Keratinocyte (primary cell): ENCODE results near the gene KCNMA1. TPM values are rescaled to one million over a fixed set of nuclear protein-coding genes. Genes with fewer than 3 reads are reported as not detected.
"Not testable (repeated sequence)": the region's sequence is repeated elsewhere in the genome, so short reads cannot be mapped to it uniquely, and the experiment has no call there.

Source experiments
- DNase-seq: peaks from one replicate; pipeline ENCODE4 v3.0.0-alpha.2; 2011; ENCODE audit warnings: low read depth, missing footprints, low spot score
- FAIRE-seq: peaks from 2 replicates; lab custom pipeline; 2011; peaks lifted over from hg19 to GRCh38; lab: Jason Lieb, UNC
- H2AFZ ChIP-seq: 2 replicates; pipeline ENCODE4 v1.6.0; 2012; ENCODE audit warnings: low read length, control low read depth, inconsistent platforms; ENCODE audit not compliant: control insufficient read depth
- H3K27ac ChIP-seq: 2 replicates; pipeline ENCODE4 v1.5.1; 2011; ENCODE audit warnings: low read length; ENCODE audit not compliant: control insufficient read depth, insufficient read depth
- H3K27me3 ChIP-seq: 3 replicates; pipeline ENCODE4 v1.6.0; 2011; ENCODE audit warnings: low read length; ENCODE audit not compliant: control insufficient read depth, insufficient read depth; ENCODE audit errors: extremely low read depth
- H3K36me3 ChIP-seq, 2 experiments: 2 replicates in 1 of 2; 3 replicates in 1 of 2; pipeline ENCODE4 v1.5.1; 2011; ENCODE audit warnings: low read length in 2 of 2, mild to moderate bottlenecking in 1 of 2; ENCODE audit not compliant: control insufficient read depth in 2 of 2, insufficient read depth in 2 of 2; ENCODE audit errors: extremely low read depth in 1 of 2
- H3K4me1 ChIP-seq: 3 replicates; pipeline ENCODE4 v1.5.1; 2011; ENCODE audit warnings: low read length; ENCODE audit not compliant: control insufficient read depth, insufficient read depth; ENCODE audit errors: extremely low read depth
- H3K4me2 ChIP-seq: 3 replicates; pipeline ENCODE4 v1.6.0; 2011; ENCODE audit warnings: low read depth, low read length; ENCODE audit not compliant: control insufficient read depth, insufficient read depth; ENCODE audit errors: extremely low read depth
- H3K4me3 ChIP-seq, 3 experiments: fragments of 200-600 bp in 1 of 3; sonication (generic) in 1 of 3; 2 replicates in 2 of 3; 3 replicates in 1 of 3; pipeline ENCODE4 v1.5.1; 2011 to 2016; ENCODE audit warnings: low read length in 3 of 3, mild to moderate bottlenecking in 3 of 3, control low read depth in 2 of 3, inconsistent platforms in 1 of 3, low read depth in 1 of 3, mixed read lengths in 1 of 3, mixed run types in 1 of 3, moderate library complexity in 1 of 3; ENCODE audit not compliant: control insufficient read depth in 2 of 3, insufficient read depth in 2 of 3; ENCODE audit errors: extremely low read depth in 1 of 3
- H3K79me2 ChIP-seq: 2 replicates; pipeline ENCODE4 v1.6.0; 2012; ENCODE audit warnings: low read length; ENCODE audit not compliant: control insufficient read depth, insufficient read depth
- H3K9ac ChIP-seq: 3 replicates; pipeline ENCODE4 v1.6.0; 2011; ENCODE audit warnings: low read length; ENCODE audit not compliant: control insufficient read depth, insufficient read depth; ENCODE audit errors: extremely low read depth
- H3K9me1 ChIP-seq: 3 replicates; pipeline ENCODE4 v1.6.0; 2011; ENCODE audit warnings: low read length; ENCODE audit not compliant: control insufficient read depth, insufficient read depth; ENCODE audit errors: extremely low read depth
- H3K9me3 ChIP-seq: 2 replicates; pipeline ENCODE4 v1.5.1; 2012; ENCODE audit warnings: low read depth, low read length; ENCODE audit not compliant: control insufficient read depth
- H4K20me1 ChIP-seq: 3 replicates; pipeline ENCODE4 v1.6.0; 2011; ENCODE audit warnings: low read length; ENCODE audit not compliant: control insufficient read depth, insufficient read depth; ENCODE audit errors: extremely low read depth
- EZH2 ChIP-seq: IDR thresholded peaks from one replicate; pipeline ENCODE4 v1.6.1; 2012; ENCODE audit warnings: inconsistent platforms, mild to moderate bottlenecking, low read length, moderate library complexity
- dilution Hi-C: fragments of 300-500 bp; cut with MboI; formaldehyde crosslinking; loops from one replicate; pipeline ENCODE4 v1.7.0; 2020; ENCODE audit warnings: low sequenced_read_pairs; ENCODE audit not compliant: extremely low pct_ligation_motif_present
- polyA plus RNA-seq, 5 experiments: library from polyadenylated mRNA; depleted of rRNA in 3 of 5; stranded (reverse) in 3 of 5; stranded (forward) in 1 of 5; unstranded in 1 of 5; fragments of >200 nt; gene quantifications; 1 replicate in 1 of 5; 2 replicates in 3 of 5; 3 replicates in 1 of 5; pipeline versions ENCODE4 v1.2.1 to v1.2.3, GENCODE V29; 2011 to 2012; ENCODE audit warnings: missing spikeins in 2 of 5, low read depth in 1 of 5, low replicate concordance in 1 of 5
- TF ChIP-seq, protein P1 (sequence below), 3 experiments: IDR thresholded peaks in 1 of 3; conservative IDR thresholded peaks in 1 of 3; optimal IDR thresholded peaks in 1 of 3; 2 replicates in 2 of 3; 3 replicates in 1 of 3; pipeline versions ENCODE3 to v1.5.1; 2011; ENCODE audit warnings: low read length in 3 of 3, mild to moderate bottlenecking in 3 of 3, moderate library complexity in 2 of 3, control low read depth in 1 of 3, inconsistent platforms in 1 of 3; ENCODE audit not compliant: insufficient read depth in 2 of 3; ENCODE audit errors: extremely low read depth in 1 of 3

KCNMA1 gene
- polyA plus RNA-seq, 1 donor (not counting 4 experiments of a cell fraction or from before 2014, with no cell fraction given): 6.3 TPM

DNA sequence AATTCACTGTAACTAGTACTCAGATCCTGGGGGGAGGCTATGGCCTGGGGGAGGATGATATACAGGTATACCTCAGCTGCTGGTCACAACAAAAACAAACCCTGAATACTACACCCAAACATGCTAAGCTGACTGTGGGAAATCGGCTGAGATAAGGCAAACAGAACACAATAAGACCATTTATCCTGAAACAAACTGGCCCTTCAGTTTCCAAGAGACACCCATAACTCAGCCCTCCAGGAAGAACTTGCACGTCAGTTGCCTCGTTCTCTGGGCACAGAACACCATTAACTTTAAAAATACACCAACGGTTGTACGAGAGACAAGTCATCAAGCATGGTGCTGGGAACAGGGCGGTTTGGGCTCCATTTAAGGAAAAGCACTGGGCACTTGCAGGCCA lies 24.1 kb upstream of the KCNMA1 start:
- no peaks in the 10 kb centered on the region for H3K36me3 ChIP-seq
- dilution Hi-C loops: no loop called here
- H3K4me2 ChIP-seq: no peak overlapping the region
- no peak overlapping the region for H3K4me3 ChIP-seq
- TF ChIP-seq, protein P1, sequence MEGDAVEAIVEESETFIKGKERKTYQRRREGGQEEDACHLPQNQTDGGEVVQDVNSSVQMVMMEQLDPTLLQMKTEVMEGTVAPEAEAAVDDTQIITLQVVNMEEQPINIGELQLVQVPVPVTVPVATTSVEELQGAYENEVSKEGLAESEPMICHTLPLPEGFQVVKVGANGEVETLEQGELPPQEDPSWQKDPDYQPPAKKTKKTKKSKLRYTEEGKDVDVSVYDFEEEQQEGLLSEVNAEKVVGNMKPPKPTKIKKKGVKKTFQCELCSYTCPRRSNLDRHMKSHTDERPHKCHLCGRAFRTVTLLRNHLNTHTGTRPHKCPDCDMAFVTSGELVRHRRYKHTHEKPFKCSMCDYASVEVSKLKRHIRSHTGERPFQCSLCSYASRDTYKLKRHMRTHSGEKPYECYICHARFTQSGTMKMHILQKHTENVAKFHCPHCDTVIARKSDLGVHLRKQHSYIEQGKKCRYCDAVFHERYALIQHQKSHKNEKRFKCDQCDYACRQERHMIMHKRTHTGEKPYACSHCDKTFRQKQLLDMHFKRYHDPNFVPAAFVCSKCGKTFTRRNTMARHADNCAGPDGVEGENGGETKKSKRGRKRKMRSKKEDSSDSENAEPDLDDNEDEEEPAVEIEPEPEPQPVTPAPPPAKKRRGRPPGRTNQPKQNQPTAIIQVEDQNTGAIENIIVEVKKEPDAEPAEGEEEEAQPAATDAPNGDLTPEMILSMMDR (optimal IDR thresholded peaks at IDR 0.05 in 1 of 3, IDR thresholded peaks at IDR 0.05 in 1 of 3, conservative IDR thresholded peaks at IDR 0.05 in 1 of 3; ENCODE audit: extremely low read depth in 1 of 3, insufficient read depth in 2 of 3, low read length in 3 of 3): no peak
- TF ChIP-seq EZH2: no peak
- FAIRE-seq (no peak), DNase-seq (no peak)
- peaks cover 13% of the 10 kb centered on the region for H3K9me3 ChIP-seq
- H3K79me2 ChIP-seq: no peaks in the 10 kb centered on the region
- H3K4me1 ChIP-seq: peaks cover 5% of the 10 kb centered on the region
- no peak overlapping the region for H3K9ac ChIP-seq
- no peaks in the 10 kb centered on the region for H4K20me1 ChIP-seq
- no peaks in the 10 kb centered on the region for H3K9me1 ChIP-seq
- no peaks in the 10 kb centered on the region for H3K27me3 ChIP-seq
- H3K27ac ChIP-seq: no peak overlapping the region
- no peak overlapping the region for H2AFZ ChIP-seq

GRCh38 chr10:77661100-77661499 lies 23.5 kb upstream of the KCNMA1 start:
- no peak overlapping the region for H3K27ac ChIP-seq
- H3K4me3 ChIP-seq: no peak overlapping the region
- H4K20me1 ChIP-seq: no peaks in the 10 kb centered on the region
- H3K79me2 ChIP-seq: no peaks in the 10 kb centered on the region
- H3K4me2 ChIP-seq: no peak overlapping the region
- no peak overlapping the region for H3K9ac ChIP-seq
- no peak for DNase-seq
- dilution Hi-C loops: no loop called here
- TF ChIP-seq, protein P1 (optimal IDR thresholded peaks at IDR 0.05 in 1 of 3, IDR thresholded peaks at IDR 0.05 in 1 of 3, conservative IDR thresholded peaks at IDR 0.05 in 1 of 3; ENCODE audit: extremely low read depth in 1 of 3, insufficient read depth in 2 of 3, low read length in 3 of 3): no peak
- H3K9me1 ChIP-seq: no peaks in the 10 kb centered on the region
- H3K27me3 ChIP-seq: no peaks in the 10 kb centered on the region
- peaks cover 5% of the 10 kb centered on the region for H3K4me1 ChIP-seq
- FAIRE-seq: no peak
- H2AFZ ChIP-seq: no peak overlapping the region
- peaks cover 13% of the 10 kb centered on the region for H3K9me3 ChIP-seq
- no peaks in the 10 kb centered on the region for H3K36me3 ChIP-seq

DNA sequence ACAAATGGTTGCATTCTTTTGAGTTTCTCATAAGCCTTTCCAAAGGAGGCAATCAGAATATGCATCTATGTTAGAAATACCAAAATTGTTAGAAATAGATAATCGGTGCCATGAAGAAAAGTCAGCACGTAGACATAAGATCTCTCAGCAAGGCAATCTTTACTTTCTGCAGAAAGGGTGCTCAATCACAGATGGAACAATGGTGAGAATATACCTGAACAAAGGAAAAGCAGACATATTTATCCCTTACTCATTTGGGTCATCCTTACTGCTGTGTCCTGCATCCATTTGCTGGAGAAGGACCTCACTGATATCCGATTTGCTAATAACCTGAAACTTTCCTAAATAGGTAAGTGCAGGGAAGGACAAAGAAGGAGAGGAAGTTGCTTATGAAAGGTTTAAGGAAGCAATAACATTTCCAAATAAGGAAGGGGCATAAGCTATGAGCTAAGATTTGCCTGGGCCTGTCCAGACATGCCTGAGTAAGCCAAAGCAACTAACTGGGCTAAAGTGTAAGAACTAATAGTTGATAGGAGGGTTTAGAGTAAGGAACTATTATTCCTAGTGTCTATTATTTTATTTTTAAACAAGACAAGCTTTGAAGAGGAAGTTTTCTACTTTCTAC lies 21.6 kb upstream of the KCNMA1 start:
- FAIRE-seq, H3K4me1 ChIP-seq, H3K9me1 ChIP-seq, H3K79me2 ChIP-seq, H3K27ac ChIP-seq, H2AFZ ChIP-seq, H3K4me3 ChIP-seq, H3K27me3 ChIP-seq, H3K4me2 ChIP-seq, dilution Hi-C loops, DNase-seq, H4K20me1 ChIP-seq, H3K9ac ChIP-seq, H3K36me3 ChIP-seq: not testable (repeated sequence)
- H3K9me3 ChIP-seq: peaks cover 13% of the 10 kb centered on the region
